OCI-LY3 (cell line): ENCODE results near the gene SPOCK1.

Experiments
- H2AFZ ChIP-seq: fragments of 200-600, 300-600 bp; shearing (Covaris generic); 2 replicates; pipeline ENCODE4 v1.6.0; 2014; ENCODE audit warnings: antibody characterized with exemption, low read depth, low read length
- H3K27ac ChIP-seq: fragments of 200-600, 300-600 bp; sonication (generic); 2 replicates; pipeline ENCODE4 v1.5.1; 2014; ENCODE audit warnings: mild to moderate bottlenecking, low read length, moderate library complexity, mixed read lengths
- H3K27me3 ChIP-seq: fragments of 200-600, 300-600 bp; sonication (generic); 2 replicates; pipeline ENCODE4 v1.6.1; 2014; ENCODE audit warnings: low read depth, low read length, mixed read lengths
- H3K36me3 ChIP-seq: fragments of 200-600, 300-600 bp; sonication (generic); replicated peaks from 2 replicates; pipeline ENCODE3; 2014; ENCODE audit warnings: low read depth, low read length, mixed read lengths
- H3K4me1 ChIP-seq: fragments of 300-600, 200-600 bp; sonication (generic); 2 replicates; pipeline ENCODE4 v1.6.1; 2014; ENCODE audit warnings: low read length, mixed read lengths
- H3K4me2 ChIP-seq: fragments of 200-600, 300-600 bp; sonication (generic); 2 replicates; pipeline ENCODE4 v1.6.1; 2014; ENCODE audit warnings: low read length, mixed read lengths
- H3K4me3 ChIP-seq: fragments of 300-600, 200-600 bp; sonication (generic); 2 replicates; pipeline ENCODE4 v1.5.1; 2014; ENCODE audit warnings: antibody characterized with exemption, mild to moderate bottlenecking, low read length, moderate library complexity
- H3K79me2 ChIP-seq: fragments of 300-600, 200-600 bp; shearing (Covaris generic); 2 replicates; pipeline ENCODE4 v1.6.1; 2014; ENCODE audit warnings: mild to moderate bottlenecking, low read length, mixed read lengths
- H3K9ac ChIP-seq: fragments of 300-600, 200-600 bp; shearing (Covaris generic); 2 replicates; pipeline ENCODE4 v1.6.0; 2014; ENCODE audit warnings: mild to moderate bottlenecking, low read length, moderate library complexity
- H3K9me3 ChIP-seq: fragments of 200-600, 300-600 bp; shearing (Covaris generic); 2 replicates; pipeline ENCODE4 v1.6.1; 2014; ENCODE audit warnings: low read length, mixed read lengths; ENCODE audit not compliant: insufficient read depth
- H4K20me1 ChIP-seq: fragments of 200-600, 300-600 bp; sonication (generic); 2 replicates; pipeline ENCODE4 v1.6.1; 2016; ENCODE audit warnings: low read length, mixed read lengths; ENCODE audit not compliant: insufficient read depth
- EZH2phosphoT487 ChIP-seq: fragments of 200-600 bp; shearing (Covaris generic); IDR thresholded peaks from 2 replicates; pipeline ENCODE4 v1.6.1; 2018; ENCODE audit warnings: antibody characterized with exemption, mixed run types, low read depth
- TF ChIP-seq, protein P1 (sequence below): fragments of 200-600, 300-600 bp; sonication (generic); IDR thresholded peaks from 2 replicates; pipeline ENCODE4 v1.5.1; 2014; ENCODE audit warnings: antibody characterized with exemption, low read length, low read depth

SPOCK1 gene

DNA sequence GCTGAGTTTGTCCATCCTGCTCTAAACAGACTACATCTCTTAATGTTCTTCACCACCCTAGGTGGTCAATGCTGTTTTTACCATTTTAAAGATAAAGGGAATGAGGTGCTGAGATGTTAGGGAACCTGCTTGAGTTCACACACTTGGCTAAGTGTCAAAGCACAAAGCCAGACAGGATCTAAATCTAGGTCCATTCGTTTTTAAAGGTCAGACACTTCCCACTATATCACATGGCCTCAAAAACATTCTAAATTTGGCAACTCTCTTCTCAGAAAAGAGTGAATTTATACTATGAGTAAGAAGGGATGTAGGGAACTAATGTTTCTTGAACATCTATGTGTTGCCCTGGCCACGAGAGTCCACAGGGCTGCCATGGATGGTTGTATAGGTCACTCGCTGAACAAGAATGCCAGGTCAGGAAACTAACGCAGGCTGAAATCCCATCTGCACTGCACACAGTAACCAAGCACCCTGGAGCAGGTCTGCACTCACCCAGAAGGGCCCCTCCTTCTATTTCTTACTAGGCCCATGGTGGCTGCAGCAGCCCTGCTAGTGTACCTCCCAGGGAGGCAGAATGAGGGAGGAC is 213.0 kb downstream of the SPOCK1 start:
- Histone ChIP-seq H3K4me1 (no peaks in the 10 kb centered on the region), H3K4me3 (no peak overlapping the region), H3K9ac (no peak overlapping the region), H3K27ac (no peak overlapping the region), H2AFZ (no peak overlapping the region), H3K4me2 (no peak overlapping the region), H3K36me3 (no peaks in the 10 kb centered on the region), H4K20me1 (no peaks in the 10 kb centered on the region), H3K27me3 (no peaks in the 10 kb centered on the region), H3K79me2 (no peaks in the 10 kb centered on the region), H3K9me3 (no peaks in the 10 kb centered on the region)
- TF ChIP-seq, protein P1, sequence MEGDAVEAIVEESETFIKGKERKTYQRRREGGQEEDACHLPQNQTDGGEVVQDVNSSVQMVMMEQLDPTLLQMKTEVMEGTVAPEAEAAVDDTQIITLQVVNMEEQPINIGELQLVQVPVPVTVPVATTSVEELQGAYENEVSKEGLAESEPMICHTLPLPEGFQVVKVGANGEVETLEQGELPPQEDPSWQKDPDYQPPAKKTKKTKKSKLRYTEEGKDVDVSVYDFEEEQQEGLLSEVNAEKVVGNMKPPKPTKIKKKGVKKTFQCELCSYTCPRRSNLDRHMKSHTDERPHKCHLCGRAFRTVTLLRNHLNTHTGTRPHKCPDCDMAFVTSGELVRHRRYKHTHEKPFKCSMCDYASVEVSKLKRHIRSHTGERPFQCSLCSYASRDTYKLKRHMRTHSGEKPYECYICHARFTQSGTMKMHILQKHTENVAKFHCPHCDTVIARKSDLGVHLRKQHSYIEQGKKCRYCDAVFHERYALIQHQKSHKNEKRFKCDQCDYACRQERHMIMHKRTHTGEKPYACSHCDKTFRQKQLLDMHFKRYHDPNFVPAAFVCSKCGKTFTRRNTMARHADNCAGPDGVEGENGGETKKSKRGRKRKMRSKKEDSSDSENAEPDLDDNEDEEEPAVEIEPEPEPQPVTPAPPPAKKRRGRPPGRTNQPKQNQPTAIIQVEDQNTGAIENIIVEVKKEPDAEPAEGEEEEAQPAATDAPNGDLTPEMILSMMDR: no peak
- TF ChIP-seq EZH2phosphoT487: no peak

DNA sequence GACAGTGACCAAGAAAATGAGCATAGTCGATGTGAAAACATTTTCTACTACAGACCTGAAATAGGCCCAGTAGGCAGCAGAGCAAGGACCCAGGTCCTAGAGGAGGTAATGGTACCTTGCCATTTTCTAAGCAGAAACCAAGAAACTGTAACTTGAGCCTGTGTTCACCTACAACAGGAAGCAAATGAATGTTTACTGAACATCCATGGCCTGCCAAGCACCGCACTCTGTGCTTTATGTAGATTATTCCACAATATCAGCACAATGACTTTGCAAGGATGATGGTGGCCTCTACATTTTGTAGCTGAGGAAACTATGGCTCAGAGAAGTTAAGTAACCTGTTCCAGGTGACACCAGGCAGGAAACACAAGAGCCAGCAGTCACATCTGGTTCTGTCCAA is 215.3 kb downstream of the SPOCK1 start:
- Histone ChIP-seq H4K20me1 (no peaks in the 10 kb centered on the region), H3K79me2 (no peaks in the 10 kb centered on the region), H3K27ac (no peak overlapping the region), H3K9ac (no peak overlapping the region), H3K27me3 (no peaks in the 10 kb centered on the region), H3K4me1 (no peaks in the 10 kb centered on the region), H3K36me3 (no peaks in the 10 kb centered on the region), H3K4me3 (no peak overlapping the region), H3K4me2 (no peak overlapping the region), H3K9me3 (no peaks in the 10 kb centered on the region), H2AFZ (no peak overlapping the region)
- TF ChIP-seq EZH2phosphoT487: no peak
- TF ChIP-seq, protein P1: no peak

DNA sequence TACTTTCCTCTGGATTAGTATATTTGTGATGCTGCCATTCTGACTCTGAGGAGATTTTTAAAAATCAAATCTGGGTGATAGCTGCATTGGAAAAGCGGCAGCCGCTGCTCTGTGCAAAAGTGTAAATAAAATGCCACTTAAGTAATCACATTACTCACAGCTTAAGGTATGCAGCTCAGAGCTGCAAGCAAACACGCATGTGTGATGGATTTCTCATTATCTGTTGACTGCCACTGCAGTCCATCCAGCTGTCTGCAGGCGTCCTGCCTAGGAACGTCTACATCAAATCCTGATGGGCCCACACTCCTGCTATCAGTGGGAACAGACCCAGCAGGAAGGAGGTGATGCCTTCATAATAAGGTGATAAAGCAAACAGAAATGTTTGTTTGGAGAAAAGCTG is 216.9 kb downstream of the SPOCK1 start:
- H3K4me1 ChIP-seq: no peaks in the 10 kb centered on the region
- H3K4me3 ChIP-seq: no peak overlapping the region
- no peak overlapping the region for H3K27ac ChIP-seq
- H3K27me3 ChIP-seq: no peaks in the 10 kb centered on the region
- H3K36me3 ChIP-seq: no peaks in the 10 kb centered on the region
- no peaks in the 10 kb centered on the region for H3K9me3 ChIP-seq
- H4K20me1 ChIP-seq: no peaks in the 10 kb centered on the region
- H3K79me2 ChIP-seq: no peaks in the 10 kb centered on the region
- H3K4me2 ChIP-seq: no peak overlapping the region
- TF ChIP-seq, protein P1: no peak
- no peak for TF ChIP-seq EZH2phosphoT487
- no peak overlapping the region for H3K9ac ChIP-seq
- no peak overlapping the region for H2AFZ ChIP-seq

DNA sequence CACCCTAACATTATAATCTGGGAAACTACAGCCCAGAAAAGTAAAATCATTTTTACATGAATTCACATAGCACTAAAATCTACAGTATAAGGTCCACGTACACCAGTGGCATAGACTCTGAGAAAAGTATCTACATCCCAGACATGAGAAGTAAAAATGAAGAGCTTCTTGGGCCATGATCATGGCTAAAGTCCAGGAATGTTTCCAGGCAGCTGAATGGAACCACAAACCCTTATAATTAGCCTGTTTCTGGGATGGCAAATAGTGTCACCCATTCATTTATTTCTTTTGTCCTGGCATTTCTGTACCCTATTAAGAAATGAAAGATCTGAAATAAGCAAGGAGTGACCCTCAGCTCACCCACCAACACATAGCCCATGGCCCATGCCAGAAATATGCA is 217.9 kb downstream of the SPOCK1 start:
- H3K36me3 ChIP-seq: no peaks in the 10 kb centered on the region
- H3K27ac ChIP-seq: no peak overlapping the region
- no peaks in the 10 kb centered on the region for H3K79me2 ChIP-seq
- no peak overlapping the region for H3K4me3 ChIP-seq
- no peaks in the 10 kb centered on the region for H3K27me3 ChIP-seq
- H3K4me1 ChIP-seq: no peaks in the 10 kb centered on the region
- TF ChIP-seq, protein P1: no peak
- TF ChIP-seq EZH2phosphoT487: no peak
- no peak overlapping the region for H3K9ac ChIP-seq
- no peaks in the 10 kb centered on the region for H3K9me3 ChIP-seq
- H3K4me2 ChIP-seq: no peak overlapping the region
- no peaks in the 10 kb centered on the region for H4K20me1 ChIP-seq
- no peak overlapping the region for H2AFZ ChIP-seq
